DND-41 (cell line): ENCODE measurements around the gene GRM7.

Source experiments
- CTCF ChIP-seq: IDR thresholded peaks from 2 replicates; pipeline ENCODE4 v1.5.1; 2012; ENCODE audit warnings: borderline replicate concordance, low read length, moderate library complexity, mild to moderate bottlenecking; ENCODE audit not compliant: poor library complexity, severe bottlenecking; ENCODE audit errors: extremely low read depth
- EZH2 ChIP-seq: IDR thresholded peaks from 3 replicates; pipeline ENCODE4 v1.6.1; 2012; ENCODE audit warnings: borderline replicate concordance, low read depth, mild to moderate bottlenecking, moderate library complexity, low read length, inconsistent platforms; ENCODE audit not compliant: severe bottlenecking

GRCh38 chr3:7759630-7760029 is 898.7 kb downstream of the GRM7 start:
- TF ChIP-seq CTCF (no peak), EZH2 (no peak)
